CD4-positive, alpha-beta T cell treated with Interleukin-21 for 1 hour (primary cell): Measurements from ENCODE around the gene SDC4.
"Not testable (repeated sequence)": the region's sequence is repeated elsewhere in the genome, so short reads cannot be mapped to it uniquely, and the experiment has no call there.

ENCODE experiments used
- DNase-seq: peaks from one replicate; pipeline ENCODE4 v3.0.0-alpha.2; 2020

Gene SDC4

DNA sequence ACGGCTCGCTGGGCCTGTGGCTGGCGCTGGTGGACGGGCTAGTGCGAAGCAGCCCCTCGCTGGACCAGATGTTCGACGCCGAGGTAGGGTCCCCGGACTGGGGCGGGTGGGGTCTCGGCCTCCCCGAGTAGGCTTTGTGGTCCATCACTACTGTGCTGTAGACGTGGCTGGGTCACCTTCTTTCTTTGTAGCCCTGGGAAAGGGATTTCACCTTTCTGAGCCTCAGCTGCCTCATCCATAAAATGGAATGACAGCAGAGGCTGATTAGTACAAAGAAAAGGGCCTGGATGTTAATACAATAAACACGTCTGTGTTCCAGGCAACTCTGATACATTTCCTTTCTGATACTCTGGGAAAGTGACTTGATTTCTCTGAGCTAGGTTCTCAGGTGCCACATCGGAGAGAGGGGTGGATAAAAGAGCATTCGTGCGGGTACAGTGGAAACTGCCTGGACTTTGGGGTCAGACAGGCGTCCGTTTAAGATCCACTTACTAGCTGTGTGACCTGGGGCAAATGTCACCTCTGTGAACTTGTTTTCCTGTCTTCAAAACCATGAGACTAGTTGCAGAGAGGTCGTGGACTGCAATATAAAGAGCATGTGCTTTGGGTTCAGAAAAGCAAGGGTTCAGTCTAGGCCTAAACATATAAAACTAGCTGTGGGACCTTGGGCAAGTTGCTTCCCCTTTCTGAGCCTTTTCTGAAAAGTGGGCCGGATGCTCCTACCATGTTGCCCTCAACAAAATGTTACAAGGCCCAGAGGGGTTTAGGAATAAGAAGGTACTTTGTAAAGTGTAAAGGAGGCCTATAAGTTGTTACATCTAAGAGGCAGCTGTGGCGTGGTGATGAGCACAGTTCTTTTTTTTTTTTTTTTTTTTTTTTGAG, 15.6 kb upstream of the SDC4 start:
- DNase-seq, result no peak

GRCh38 chr20:45362804-45363610, 14.8 kb upstream of the SDC4 start, which contains the start of gene SYS1:
Gene SYS1 (plus strand): TSS chr20:45363156. CDS start chr20:45363532, 376 bp downstream.
- peak; percentile 99 for DNase-seq

- DNase-seq, result no peak
Measured at GRCh38 chr20:45361793-45362192, 13.6 kb upstream of the SDC4 start.

DNA sequence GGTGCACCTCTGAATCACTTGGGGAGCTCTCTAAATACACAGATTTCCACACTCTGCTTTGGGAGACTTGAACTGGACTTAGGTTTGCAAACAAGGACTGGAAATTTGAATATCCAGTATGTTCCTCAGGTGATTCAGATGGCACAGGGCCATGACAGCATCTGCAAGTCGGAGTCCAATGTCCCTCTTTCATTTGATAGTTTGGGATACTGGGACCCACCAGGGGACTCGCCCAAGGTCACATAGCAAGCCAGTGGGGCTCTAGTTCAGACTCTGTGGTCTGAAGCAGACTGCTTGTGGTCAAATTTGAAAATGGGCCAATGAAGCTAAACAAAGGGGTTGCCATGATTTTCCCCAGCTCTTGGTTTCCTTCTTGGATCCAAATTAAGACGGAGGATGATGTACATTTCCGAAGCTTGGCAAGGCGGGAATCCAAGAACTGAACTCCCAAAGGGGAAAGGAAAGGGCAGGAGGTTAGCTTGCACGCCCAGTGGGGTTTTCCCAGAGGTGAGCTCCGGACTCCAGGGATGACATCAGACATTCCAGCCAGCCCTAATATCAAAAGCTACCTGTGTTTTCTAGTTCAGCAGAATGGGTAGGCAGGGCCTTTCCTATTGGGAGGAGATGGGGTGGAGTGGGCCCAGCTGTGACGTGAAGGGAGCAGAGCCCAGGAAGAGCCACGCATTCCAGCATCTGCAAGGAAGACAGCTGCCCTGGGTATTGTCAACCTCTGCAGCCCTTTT, 11.4 kb upstream of the SDC4 start:
- no peak for DNase-seq

- DNase-seq, result no peak
Measured at GRCh38 chr20:45359069-45359405, 10.8 kb upstream of the SDC4 start.

DNA sequence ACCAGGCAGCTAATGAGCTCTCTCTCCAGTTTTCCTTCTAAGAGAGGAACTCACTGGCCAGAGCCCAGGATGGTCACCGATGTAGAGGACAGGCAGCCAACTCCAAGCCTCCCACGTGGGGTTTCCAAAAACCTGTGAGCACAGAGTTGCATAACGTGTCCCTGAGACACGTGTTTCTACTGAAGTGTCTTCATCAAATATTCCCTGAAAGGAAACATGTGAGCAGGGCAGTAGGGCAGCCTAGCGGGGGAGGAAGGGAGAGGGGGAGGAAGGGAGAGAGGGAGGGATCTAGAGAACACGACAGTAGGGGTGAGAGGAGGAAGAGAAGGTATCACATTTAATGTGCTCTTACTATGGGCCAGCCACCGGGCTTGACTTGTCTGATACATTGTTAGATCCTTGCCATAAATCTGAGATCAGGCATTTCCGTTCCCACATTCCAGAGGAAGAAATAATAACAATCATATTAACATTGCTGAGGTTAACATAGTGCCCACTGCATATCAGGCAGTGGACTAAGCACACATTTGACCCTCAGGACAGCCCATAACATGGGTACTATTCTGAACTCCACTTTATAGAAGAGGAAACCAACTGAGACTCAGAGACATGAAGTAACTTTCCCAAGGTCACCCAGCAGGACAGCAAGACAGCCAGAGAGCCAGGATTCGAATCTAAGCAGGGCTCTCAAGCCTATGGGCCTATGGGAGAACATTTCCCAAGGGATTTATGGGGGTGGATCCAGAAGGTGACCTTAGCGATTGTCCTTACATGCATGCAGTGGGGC, 10.3 kb upstream of the SDC4 start:
- DNase-seq, result no peak

DNA sequence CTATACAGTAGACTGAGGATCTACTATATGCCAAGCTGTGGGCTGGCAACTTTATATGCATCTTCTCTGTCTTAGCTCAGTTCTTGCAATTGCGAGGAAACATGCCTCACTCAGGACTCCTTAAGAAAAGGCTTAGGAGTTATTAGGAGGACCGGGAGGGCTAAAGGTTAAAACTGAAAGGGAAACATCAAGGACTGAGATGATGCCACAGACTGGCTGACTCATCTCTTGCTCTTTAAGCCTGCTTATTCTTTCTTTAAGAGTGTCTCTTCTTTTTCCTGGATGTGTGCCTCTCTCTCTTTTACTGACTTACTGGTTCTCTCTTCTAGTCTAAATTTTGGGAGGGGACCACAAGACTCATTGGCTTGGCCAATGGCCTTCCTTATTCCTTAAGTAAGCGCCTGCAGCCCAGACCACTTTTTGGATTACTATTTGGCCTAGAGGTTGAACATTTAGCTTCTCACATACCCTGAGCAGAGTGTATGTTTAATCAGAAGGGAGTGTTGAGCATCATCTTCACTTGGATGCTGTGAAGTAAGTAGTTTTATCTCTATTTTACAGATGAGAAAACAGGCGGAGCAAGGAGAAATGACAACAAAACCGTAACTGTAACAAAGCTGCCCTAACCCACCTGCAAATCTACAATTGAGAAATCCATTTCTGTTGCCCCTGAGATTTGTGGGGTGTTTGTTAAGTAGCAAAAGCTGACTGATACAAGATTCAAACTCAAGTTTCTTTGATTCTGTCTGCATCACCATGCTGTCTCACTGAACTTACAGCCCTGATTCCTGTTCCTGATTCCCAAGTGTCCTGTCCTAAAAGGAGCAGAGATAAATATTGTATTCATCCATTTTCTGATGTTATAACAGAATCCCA, 7.2 kb upstream of the SDC4 start:
- no peak for DNase-seq

GRCh38 chr20:45354423-45355208, 6.4 kb upstream of the SDC4 start:
- DNase-seq, result no peak

- DNase-seq, result no peak
Measured at GRCh38 chr20:45353746-45354145, 5.5 kb upstream of the SDC4 start.

GRCh38 chr20:45352729-45353128, 4.5 kb upstream of the SDC4 start:
- DNase-seq, result no peak

- not testable (repeated sequence) for DNase-seq
Measured at GRCh38 chr20:45350795-45351194, 2.6 kb upstream of the SDC4 start.

DNA sequence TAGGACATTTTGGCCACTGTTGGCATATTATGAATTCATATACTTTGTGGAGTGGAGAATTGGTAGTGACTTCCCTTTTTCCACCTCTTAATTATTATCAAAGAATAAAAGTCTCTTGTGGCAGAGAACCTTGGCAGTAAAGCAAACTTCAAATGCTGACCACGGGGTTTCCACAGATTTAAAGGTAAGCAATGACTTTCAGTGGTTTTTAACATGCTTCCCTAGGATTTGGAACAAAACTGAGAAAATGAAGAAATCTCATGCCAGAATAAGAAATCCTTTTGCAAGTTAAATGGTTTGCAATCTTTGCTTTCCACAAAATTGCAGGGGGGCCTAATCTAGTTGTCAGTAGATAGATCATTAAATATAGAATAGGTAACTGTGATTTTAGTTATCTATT, 2.0 kb upstream of the SDC4 start:
- no peak for DNase-seq

- DNase-seq, result no peak
Measured at GRCh38 chr20:45347297-45347935, 808 bp downstream of the SDC4 start.

DNA sequence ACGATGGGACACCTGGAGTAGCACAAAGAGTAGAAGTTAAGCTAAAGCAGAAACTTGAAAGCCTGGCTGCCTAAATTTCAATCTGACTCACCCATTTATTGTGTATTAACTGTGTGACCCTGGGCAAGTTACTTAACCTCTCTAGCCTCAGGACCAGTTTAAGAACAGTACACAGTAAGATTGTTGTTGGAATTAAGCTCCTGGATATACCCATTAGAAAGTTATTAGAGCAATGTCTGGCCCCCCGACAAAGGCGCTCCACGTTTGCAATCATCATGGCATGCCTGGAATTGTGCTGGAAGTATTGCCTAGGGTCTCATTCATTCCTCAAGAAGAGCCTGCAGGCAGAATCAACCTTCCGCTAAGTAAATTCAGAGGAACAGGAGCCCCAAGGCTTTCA, 1.4 kb downstream of the SDC4 start:
- no peak for DNase-seq

- no peak for DNase-seq
Measured at GRCh38 chr20:45346291-45346718, 1.9 kb downstream of the SDC4 start.

DNA sequence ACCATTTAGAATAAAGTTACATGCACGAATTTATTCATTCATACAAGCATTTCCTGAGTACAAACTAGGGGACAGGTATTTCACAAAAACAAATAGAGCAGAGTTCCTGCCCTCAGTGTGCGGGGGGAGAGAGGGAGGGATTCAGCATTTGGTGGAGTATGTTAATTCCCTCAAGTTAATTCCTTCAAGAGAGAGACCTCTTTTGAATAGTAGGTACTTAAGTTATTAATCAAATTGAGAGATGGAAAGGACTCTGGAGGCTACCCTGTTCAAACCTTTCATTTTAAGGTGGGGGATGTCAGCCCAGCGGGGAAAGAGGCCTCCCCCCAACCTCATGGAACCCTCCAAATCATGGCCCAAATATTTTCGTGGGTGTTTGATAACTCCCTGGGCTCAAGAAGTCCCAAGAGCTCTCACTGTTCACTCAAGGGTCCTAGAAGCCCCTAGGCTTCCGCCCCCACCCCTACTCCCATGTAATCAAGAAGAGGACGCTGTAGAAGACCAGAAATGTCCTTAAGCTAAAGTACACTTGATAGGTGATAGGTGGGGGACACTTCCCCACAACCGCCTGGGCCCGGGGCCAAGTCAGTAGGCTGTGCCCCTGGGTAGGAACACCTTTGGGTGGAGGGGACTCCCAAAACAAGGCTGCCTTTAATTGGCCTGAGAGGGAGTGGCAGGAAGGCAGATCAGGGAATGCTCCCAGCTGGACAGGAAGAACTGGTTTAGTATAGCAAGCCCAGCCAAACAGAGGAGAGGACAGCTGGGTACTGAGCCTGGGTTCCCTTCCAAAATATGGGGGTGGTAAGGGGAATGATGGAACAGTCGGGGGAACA, 2.9 kb downstream of the SDC4 start:
- no peak for DNase-seq

GRCh38 chr20:45344168-45344860, 3.9 kb downstream of the SDC4 start:
- DNase-seq, result no peak

GRCh38 chr20:45343532-45344167, 4.6 kb downstream of the SDC4 start:
- DNase-seq, result no peak
